GM12878 (cell line): Measurements from ENCODE around the gene RAP1A.

Experiments
- BHLHE40 ChIP-seq, 2 experiments: fragments of 450-650 bp in 1 of 2; IDR thresholded peaks; 2 replicates each; pipeline ENCODE4 v1.6.1; 2011 to 2017; ENCODE audit warnings: low read depth in 2 of 2, borderline replicate concordance in 1 of 2, improper control_type of control experiment in 1 of 2, low read length in 1 of 2, mild to moderate bottlenecking in 1 of 2
- CREB1 ChIP-seq: IDR thresholded peaks from 2 replicates; pipeline ENCODE4 v1.6.1; 2012; ENCODE audit warnings: low read depth, mild to moderate bottlenecking, inconsistent platforms
- EZH2 ChIP-seq: IDR thresholded peaks from 2 replicates; pipeline ENCODE4 v1.6.1; 2012; ENCODE audit warnings: low read depth, mild to moderate bottlenecking, control low read depth, inconsistent platforms, low read length, borderline replicate concordance; ENCODE audit not compliant: control insufficient read depth
- MAX ChIP-seq: IDR thresholded peaks from 2 replicates; pipeline ENCODE4 v1.6.1; 2012; ENCODE audit warnings: low read depth, low read length, improper control_type of control experiment
- NR2F1 ChIP-seq: fragments of 450-650 bp; conservative IDR thresholded peaks from 2 replicates; pipeline ENCODE4 v1.6.1; 2017; ENCODE audit warnings: mild to moderate bottlenecking
- POLR2A ChIP-seq: IDR thresholded peaks from 2 replicates; pipeline ENCODE4 v1.6.1; 2011; ENCODE audit warnings: low read depth, mild to moderate bottlenecking, low read length
- SRF ChIP-seq, 2 experiments: IDR thresholded peaks; 2 replicates each; pipeline ENCODE4 v1.6.1; 2011; ENCODE audit warnings: low read depth in 2 of 2, low read length in 2 of 2, mild to moderate bottlenecking in 1 of 2, moderate library complexity in 1 of 2
- TF ChIP-seq, protein P1 (sequence below): fragments of 450-650 bp; IDR thresholded peaks from 2 replicates; pipeline ENCODE4 v1.6.1; 2018; ENCODE audit warnings: borderline replicate concordance, mild to moderate bottlenecking; ENCODE audit not compliant: partially characterized antibody

- TF ChIP-seq BHLHE40 (IDR thresholded peaks at IDR 0.05; ENCODE audit: borderline replicate concordance in 1 of 2, low read depth in 2 of 2, low read length in 1 of 2): no peak
- no peak for TF ChIP-seq POLR2A
- no peak for TF ChIP-seq MAX
- TF ChIP-seq EZH2: no peak
- TF ChIP-seq, protein P1, sequence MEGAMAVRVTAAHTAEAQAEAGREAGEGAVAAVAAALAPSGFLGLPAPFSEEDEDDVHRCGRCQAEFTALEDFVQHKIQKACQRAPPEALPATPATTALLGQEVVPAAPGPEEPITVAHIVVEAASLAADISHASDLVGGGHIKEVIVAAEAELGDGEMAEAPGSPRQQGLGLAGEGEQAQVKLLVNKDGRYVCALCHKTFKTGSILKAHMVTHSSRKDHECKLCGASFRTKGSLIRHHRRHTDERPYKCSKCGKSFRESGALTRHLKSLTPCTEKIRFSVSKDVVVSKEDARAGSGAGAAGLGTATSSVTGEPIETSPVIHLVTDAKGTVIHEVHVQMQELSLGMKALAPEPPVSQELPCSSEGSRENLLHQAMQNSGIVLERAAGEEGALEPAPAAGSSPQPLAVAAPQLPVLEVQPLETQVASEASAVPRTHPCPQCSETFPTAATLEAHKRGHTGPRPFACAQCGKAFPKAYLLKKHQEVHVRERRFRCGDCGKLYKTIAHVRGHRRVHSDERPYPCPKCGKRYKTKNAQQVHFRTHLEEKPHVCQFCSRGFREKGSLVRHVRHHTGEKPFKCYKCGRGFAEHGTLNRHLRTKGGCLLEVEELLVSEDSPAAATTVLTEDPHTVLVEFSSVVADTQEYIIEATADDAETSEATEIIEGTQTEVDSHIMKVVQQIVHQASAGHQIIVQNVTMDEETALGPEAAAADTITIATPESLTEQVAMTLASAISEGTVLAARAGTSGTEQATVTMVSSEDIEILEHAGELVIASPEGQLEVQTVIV: no peak
- TF ChIP-seq SRF (IDR thresholded peaks at IDR 0.05; ENCODE audit: low read depth in 2 of 2, low read length in 2 of 2): no peak
- no peak for TF ChIP-seq NR2F1
- no peak for TF ChIP-seq CREB1
Measured at GRCh38 chr1:111585447-111586086, 34.0 kb upstream of the RAP1A start.
